Uterus (tissue), 2 donors: Measurements from ENCODE around the gene LTBP4.

Source experiments
- CTCF ChIP-seq, 4 experiments: fragments of 200-600 bp in 2 of 4; fragments of 450-650 bp in 2 of 4; sonication (generic) in 2 of 4; IDR thresholded peaks; one replicate each; pipeline ENCODE4 v1.5.1; 2016 to 2019; ENCODE audit warnings: antibody characterized with exemption in 4 of 4, mild to moderate bottlenecking in 2 of 4, moderate library complexity in 1 of 4
- POLR2A ChIP-seq, 2 donors: fragments of 450-650 bp; IDR thresholded peaks; one replicate each; pipeline ENCODE4 v1.6.1; 2016; ENCODE audit warnings: antibody characterized with exemption in 2 of 2, mild to moderate bottlenecking in 1 of 2, moderate library complexity in 1 of 2

GRCh38 chr19:40571831-40572495 lies 29.2 kb upstream of the LTBP4 start:
- TF ChIP-seq CTCF (IDR thresholded peaks at IDR 0.05) (no peak), POLR2A (IDR thresholded peaks at IDR 0.05) (no peak)
